Stimulated activated CD4-positive, alpha-beta T cell treated with anti-CD3 and anti-CD28 coated beads, Interleukin-1b, Interleukin-23, amount 100 ng/mL, for 24 hours (primary cell): Measurements from ENCODE around the gene COMMD6.

Experiments used
- DNase-seq, 4 experiments: peaks; one replicate each; pipeline ENCODE4 v3.0.0-alpha.2; 2020; ENCODE audit warnings: low read depth in 4 of 4, low spot score in 1 of 4

Gene COMMD6

DNA sequence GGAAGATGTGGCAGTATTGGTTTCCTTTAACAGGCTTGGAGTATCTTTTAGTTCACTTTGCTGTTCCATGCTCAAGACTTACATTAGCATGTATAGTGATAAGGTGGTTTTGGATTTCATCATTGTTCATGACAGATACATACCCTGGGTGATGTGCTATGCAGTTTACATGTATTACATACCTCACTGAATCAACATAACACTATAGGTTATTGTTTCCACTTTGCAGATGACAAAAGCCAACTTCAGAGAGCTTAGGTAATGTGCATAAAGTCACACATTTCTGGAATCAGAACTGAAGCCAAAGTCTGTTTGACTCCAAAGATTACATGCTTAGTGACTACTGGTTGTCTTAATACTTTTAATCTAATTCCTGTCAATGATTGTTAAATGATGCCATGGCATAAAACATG lies 7.1 kb downstream of the COMMD6 start:
- no peak for DNase-seq

DNA sequence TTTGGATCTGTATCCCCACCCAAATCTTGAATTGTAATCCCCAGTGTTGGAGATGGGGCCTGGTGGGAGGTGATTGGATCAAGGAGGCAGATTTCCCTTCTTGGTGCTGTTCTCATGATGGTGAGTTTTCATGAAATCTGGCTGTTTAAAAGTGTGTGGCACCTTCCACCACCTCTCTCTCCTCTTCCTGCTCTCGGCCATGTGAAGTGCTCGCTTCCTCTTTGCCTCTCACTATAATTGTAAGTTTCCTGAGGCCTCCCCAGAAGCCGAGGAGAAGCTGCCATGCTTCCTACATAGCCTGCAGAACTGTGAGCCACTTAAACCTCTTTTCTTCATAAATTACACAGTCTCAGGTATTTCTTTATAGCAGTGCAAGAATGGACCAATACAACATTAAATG lies 15.7 kb downstream of the COMMD6 start:
- no peak for DNase-seq

DNA sequence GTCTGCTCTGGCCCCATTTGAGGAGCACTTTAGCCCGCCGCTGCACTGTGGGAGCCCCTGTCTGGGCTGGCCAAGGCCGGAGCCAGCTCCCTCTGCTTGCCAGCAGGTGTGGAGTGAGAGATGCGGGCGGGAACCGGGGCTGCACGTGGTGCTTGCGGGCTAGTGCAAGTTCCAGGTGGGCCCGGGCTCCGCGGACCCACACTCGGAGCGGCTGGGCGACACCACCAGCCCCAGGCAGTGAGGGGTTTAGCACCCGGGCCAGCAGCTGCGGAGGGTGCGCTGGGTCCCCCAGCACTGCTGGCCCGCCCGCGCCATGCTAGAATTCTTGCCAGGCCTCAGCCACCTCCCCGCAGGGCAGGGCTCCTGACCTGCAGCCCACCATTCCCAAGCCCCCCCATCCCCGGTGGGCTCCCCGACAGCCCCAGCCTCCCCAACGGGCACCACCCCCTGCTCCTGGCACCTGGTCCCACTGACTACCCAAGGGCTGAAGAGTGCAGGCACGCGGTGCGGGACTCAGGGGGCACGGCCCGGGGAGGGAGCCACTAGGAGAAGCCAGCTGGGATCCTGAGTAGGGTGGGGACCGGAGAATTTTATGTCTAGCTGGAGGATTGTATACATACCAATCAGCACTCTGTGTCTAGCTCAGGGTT lies 19.1 kb downstream of the COMMD6 start:
- DNase-seq: no peak

DNA sequence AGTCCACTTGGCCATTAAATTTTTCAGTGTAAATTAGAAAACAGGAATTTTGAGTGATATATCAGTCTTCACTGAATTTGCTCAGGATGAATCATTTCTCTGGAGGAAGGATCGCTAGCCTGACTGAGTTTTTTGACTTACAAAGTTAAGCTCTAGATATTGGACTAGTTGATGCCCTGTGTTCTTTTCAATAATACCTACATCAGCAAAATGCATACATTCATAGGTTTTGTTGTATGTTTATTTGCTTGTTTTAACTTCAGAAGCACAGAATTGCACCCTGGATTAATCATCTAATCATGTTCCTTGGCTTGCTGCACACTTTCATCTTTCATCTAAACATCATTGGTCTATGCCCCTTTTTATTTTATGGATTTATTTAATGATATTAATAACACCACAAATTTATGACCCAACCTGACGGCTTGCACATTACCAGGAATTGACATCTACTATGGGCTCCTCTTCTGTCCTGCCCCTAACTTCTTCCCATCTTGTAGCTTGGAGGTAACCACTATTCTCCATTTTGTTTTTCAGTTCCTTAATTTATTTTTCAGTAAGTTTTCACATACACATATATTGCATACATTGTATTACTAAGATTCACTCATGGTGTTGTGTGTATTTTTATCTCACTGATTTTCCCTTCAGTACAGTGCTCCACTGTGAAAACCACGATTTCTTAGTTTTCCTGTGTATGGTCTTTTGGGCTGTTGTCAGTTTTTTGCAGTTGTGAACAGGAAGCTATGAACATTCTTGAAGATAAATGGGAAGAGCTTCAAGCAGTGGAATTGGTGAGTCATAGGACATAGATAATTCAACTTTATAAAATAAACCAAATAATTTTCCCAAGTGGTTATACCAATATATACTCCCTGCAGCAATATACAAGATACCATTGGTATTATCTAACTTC lies 23.3 kb downstream of the COMMD6 start:
- DNase-seq: no peak

DNA sequence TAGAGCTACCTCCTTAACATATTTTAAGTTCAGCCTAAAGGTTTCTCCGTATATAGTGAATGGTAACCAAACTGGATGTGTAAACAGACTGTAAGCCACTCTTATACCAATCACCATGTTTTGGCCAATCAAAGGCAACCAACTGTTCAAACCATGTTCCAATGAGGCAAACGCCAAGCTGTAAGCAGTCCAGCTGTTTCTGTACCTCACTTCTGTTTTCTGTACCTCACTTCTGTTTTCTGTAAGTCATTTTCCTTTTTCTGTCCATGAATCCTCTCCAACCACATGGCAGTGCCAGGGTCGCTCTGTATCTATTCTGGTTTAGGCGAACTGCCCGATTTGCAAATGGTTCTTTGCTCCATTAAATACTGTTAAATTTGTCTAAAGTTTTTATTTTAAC lies 24.4 kb downstream of the COMMD6 start:
- DNase-seq: no peak

DNA sequence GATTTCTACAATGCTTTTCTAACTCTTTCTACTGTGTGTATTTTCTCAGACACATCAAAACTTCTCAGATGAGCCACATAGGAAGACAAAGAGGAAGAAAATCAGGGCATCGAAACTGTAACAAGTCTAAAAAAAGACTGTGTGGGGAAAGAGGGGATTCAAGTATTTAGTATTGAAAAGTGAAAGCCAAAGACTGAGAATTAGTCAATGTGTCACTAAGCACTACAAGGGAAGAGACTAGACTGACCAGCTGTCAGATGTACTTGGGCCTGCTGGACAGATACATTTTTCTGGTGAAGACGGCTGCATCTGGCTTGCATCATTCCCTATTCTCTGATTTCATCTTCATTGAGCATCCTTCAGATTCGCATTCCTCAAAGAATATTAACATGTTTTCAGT lies 25.4 kb downstream of the COMMD6 start:
- DNase-seq: no peak

DNA sequence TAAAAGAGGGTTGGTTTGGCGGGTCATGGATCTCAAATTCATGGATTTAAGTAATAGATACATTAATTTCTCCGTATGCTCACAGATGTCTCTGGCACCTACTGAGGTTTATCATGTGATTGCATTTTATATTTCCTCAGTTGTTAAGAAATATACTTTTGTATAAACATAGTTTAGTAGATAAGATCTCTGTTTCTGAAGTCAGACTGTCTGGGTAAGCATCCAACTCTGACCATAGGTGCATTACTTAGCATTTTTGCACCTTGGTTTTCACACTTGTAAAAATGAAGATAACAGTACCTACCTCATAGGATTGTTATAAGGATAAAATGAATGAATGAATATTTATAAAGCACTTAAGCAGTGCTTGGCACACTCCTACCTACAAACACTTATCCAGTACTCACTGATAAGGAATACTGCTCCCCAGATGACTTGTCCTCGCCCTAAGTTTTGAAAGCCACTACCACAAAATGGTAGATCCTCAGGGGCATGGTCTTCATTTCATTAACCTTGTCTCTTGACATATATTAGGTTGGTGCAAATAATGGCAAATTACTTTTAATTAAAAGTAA lies 26.5 kb downstream of the COMMD6 start:
- no peak for DNase-seq

DNA sequence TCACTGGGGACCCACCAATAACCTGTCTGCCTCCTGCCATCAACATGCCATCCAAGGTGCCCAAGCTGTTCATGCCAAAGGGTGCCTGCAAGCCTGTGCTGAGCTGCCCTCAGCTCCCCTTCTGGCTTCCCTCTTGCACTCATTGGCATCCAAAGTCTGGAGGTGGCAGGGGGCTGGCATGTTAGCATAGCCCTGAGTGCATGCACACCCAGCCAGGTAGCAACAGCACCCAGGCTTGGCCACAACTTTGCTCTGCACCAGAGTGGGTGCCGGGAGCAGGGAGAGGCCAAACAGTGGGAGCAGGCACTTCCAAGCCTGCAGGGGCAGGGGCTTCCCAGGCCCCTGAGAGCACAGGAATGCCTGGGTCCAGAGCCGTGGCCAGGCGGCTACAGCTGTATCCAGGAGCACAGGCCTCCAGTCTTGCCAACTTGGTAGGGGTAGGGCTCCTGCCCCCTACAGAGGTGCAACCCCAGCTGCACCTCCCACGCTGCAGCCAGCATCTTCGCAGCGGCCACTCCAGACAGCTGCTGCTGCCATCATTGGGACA lies 29.6 kb downstream of the COMMD6 start:
- DNase-seq: no peak

DNA sequence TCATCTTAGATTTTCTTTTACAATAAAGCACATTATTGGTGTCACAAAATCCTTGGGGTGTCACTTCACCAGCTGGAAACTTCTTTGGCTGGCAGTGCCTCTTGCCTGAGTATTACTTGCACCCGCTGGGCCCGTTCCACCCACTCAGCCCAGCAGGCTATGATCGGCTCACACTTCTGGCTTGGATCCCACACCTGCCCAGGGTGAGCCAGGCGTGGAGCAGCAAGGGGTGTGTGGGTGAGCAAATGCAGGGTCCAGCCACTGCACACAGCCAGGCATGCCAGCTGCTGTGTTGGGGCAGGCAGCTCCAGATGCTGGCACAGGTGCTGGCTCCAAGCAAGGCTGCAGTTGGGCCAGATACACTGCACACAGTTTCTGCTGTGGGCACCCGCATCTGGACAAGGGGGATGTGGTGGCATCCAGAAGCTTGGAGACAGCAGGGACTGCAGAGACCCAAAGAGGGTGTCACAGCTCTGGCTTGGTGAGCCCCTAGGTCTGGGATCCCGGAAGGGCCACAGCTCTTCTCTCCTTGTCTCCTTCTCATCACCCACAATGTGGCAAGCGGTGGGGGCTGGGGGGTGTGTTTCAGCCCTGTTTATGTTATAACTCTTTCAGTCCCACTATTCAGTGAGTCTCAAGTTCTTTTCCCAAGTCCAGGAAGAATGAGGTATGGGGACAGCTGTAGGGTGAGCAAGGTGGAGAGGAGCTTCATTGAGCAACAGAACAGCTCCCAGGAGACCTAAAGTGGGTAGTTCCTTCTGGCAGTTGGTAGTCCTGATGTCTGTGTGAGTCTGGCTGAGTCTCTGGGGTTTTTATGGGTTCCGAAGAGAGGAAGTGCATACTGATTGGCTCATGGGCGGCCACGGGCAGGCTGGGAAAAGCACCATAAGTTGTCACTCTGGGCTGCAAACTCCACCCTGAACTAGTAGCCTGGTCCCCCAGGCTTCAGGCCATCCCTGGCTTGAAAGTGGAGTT lies 30.3 kb downstream of the COMMD6 start:
- DNase-seq: no peak

DNA sequence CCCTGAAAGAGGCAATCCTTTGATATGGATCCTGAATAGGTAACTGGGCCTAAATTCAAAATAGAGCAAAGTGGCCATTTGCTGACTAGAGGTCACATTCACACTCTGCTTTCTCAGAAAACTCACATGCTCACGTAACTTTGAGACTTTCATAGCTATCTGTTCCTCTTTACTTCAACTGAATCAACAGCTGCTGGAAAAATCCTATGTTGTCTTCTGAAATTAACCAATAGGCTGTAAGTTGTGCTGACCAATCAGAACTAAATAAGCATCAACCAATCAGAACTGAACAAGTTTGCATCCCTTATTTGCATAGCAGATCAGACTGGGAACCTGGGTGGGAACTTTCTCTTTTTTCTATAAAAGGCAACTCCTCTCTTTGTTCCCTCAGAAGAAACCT lies 31.6 kb downstream of the COMMD6 start:
- DNase-seq: no peak

DNA sequence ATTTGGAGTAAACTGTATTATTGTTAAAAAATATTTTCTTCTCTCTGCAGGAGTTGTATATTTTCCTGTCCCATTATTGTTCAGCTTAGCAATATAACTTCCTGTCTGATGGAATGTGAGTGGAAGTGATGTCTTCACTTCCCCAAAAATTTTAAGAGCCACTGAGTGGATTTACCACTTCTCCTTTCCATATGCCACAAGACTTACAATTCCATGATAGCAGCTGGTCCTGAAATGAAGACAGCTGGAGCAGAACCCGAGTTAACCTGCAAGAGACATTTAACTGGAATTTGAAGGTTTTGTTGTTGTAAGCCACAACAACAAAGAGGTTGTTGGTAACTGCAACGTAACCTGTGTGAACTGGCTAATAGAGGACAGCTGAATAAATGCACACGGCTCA lies 32.3 kb downstream of the COMMD6 start:
- DNase-seq: no peak

DNA sequence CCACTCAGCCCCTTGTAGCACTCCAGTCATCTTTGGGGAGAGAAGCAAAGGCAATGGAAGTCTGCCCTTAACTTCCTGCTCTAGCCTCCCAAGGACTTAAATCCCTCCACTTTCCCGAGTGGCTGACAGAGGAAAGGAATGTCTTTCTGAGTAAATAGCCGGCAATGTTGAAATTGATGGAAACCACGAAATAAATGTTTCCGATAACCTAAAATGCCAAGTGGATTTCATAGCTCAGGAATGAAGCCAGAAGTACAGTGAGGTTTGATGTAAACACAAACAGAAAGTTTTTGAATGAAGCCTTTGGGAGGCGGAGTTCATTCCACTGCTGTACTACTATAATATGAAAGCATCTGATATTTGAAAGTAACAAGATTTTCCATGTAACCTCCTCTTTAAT lies 41.7 kb downstream of the COMMD6 start:
- no peak for DNase-seq

DNA sequence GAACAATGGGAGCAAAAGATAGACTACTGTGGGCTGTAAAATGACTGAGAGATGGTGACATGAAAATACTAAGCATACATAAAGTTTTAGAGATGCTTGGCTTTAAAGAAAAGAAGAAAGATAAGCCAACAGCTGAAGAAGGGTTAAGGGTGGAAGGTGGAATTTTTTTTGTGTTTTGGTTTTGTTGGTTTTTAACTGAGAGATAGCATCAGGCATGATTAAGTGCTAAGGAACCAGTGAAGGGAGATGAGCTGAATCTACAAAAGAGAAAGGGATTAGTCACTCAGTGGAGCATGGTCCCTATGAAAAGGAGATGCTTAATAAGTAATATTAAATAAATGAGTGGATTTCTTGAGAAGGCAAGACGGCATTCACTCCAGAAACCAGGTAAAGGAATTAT lies 43.1 kb downstream of the COMMD6 start:
- DNase-seq: no peak

DNA sequence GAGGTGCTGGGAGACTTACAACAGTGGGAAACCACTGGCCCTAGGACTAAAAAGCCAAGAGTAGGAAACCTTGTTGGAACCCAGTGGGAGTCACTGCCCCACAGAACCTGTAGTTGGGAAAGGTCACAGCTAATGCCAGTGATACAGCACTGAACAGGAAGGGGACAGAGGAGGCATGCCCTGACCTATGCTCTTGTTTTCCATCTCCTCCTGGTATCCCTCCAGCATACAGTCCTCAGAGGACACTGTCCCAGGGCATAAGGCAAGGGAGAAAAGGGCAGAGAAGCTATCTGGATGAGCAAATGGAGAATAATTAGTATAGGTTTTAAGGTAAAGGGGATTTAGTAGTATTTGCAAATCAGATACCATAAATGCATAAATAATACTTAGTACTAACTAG lies 44.5 kb downstream of the COMMD6 start:
- DNase-seq: no peak

DNA sequence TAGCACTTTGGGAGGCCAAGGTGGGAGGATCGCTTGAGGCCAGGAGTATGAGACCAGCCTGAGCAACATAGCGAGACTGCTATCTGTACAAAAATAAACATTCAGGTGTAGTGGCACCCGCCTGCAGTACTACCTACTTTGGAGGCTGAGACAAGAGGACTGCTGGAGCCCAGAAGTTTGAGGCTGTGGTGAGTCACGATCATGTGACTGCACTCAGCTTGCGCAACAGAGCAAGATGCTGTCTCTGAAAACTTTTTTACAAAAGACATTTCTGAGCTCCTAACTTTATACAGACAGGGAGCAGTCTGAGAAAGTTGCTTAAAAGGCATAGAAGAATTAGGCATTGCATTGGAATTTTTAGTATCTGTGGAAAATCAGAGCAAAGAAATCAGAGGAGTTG lies 45.3 kb downstream of the COMMD6 start:
- DNase-seq: no peak

DNA sequence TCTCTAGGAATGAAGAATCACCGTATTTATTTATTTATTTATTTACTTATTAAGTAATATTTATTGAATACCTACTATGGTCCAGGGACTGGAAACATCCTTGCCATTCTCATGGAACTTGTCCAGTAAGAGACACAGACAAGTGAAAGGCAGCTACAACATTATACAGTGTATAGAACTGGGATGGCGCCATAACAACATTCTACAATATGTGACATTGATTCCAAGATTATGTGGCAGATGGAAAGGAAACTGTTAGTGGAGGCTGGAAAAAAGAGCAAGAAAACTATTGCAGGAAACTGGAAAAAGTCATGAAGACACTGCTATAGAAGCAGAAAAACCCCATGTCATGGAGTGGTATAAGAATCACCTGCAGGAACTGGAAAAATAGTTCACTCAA lies 46.3 kb downstream of the COMMD6 start:
- no peak for DNase-seq

DNA sequence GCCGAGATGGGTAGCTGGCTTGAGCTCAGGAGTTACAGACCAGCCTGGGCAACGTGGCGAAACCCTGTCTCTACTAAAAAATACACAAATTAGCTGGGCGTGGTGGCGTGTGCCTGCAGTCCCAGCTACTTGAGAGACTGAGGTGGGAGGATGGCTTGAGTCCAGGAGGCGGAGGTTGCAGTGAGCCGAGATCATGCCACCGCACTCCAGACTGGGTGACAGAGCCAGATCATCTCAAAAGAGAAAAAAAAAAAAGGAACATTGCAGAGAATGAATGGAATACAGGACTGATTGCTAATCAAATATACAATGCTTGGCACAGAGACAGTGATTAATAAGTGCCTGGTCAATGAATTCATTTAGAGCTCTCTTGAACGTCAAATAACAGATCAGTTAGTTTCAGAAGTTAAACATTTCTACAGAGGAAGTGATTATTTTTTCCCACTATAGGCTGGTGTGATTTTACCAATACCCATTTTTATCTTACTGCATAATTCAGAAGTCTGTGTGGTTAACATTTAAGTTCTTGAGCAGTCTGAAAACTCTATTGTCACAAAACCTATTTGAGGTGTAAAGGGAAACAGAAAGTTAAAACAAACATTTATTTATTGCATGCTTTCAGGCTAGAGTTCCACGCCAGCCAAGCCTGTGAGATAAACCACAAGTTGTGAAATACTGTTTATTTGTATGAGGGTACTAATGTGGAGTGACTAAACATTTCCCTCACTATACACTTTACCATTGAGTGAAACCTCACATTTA lies 48.0 kb downstream of the COMMD6 start:
- DNase-seq: no peak

DNA sequence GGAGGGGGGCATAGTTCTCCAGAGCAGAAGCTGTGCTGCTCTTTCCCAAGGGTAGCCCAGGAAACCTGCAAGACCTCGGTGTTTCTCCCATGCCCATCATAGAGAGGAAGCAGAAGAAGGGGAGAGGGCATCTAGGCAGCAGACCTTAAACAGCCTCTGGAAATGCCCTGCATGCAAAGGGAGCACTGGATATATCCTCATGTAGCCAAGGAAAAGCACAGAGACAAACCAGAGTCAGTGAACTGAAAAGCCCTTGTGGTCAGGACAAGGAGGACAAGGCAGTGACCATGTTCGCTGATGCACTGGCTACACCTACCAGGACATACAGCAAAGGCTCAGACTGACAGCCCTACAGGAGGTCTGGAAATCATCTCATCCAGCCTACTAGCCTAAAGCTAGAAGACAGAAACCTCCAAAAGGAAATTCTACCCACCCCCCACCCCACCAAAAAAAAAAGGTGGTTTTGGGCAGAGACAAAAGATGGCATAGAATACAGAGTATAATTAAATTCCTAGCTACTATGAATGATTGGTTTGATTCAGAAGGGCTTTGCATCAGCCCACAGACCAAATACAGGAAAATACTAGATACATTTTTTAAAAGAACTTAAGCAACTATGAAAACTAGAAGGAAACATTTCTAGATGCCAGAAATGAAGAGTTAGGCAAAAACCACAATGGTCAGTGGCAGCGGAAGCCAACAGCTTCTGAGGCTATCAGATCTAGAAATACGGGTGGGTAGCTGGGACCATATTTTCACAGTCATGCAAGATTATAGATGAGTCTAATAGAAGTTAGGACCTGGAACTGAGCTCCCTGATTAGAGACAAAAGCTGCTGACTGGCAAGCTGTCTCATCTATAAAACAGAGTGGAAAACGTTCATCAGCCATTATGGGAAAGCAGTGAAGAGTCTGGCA lies 51.2 kb downstream of the COMMD6 start:
- DNase-seq: no peak
